Fibroblast of the aortic adventitia (primary cell): ENCODE results near the gene CP. TPM values are rescaled to one million over a fixed set of nuclear protein-coding genes. Genes with fewer than 3 reads are reported as not detected.

Source experiments
- DNase-seq: peaks from one replicate; pipeline ENCODE4 v3.0.0-alpha.2; 2010; ENCODE audit warnings: low read depth
- H3K4me3 ChIP-seq: 2 replicates; pipeline ENCODE4 v1.5.1; 2011; ENCODE audit warnings: low read depth, mild to moderate bottlenecking, control low read depth, low read length, moderate library complexity
- total RNA-seq: library from RNA; depleted of rRNA; stranded (reverse); fragments of >200 nt; gene quantifications from 2 replicates; pipeline ENCODE4 v1.2.3, GENCODE V29; 2012; ENCODE audit warnings: low replicate concordance
- TF ChIP-seq, protein P1 (sequence below): IDR thresholded peaks from 2 replicates; pipeline ENCODE4 v1.5.1; 2011; ENCODE audit warnings: mild to moderate bottlenecking, low read length, control low read depth, inconsistent platforms; ENCODE audit not compliant: insufficient read depth

Gene CP
- total RNA-seq, 1 donor = 1.2 TPM

DNA sequence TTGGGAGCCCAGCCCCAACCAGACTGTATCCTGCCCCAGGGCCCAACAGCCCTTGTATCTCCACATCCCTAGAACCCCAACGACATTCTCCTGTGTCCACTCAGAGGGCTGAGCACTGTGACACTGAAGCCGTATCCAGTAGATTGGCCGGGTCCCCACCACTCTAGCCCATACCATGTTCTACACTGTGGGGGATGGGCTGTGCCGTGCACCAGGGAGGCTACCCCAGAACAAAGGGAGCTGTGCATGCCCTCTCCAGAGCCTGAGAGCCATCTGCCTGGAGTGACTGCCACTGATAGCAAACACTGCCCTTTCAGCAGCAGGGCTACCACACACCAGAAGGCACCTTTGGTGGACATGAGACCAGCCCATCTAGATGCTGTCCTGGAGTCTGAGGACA is 37.1 kb upstream of the CP start:
- no peak overlapping the region for H3K4me3 ChIP-seq
- DNase-seq = no peak
- TF ChIP-seq, protein P1, sequence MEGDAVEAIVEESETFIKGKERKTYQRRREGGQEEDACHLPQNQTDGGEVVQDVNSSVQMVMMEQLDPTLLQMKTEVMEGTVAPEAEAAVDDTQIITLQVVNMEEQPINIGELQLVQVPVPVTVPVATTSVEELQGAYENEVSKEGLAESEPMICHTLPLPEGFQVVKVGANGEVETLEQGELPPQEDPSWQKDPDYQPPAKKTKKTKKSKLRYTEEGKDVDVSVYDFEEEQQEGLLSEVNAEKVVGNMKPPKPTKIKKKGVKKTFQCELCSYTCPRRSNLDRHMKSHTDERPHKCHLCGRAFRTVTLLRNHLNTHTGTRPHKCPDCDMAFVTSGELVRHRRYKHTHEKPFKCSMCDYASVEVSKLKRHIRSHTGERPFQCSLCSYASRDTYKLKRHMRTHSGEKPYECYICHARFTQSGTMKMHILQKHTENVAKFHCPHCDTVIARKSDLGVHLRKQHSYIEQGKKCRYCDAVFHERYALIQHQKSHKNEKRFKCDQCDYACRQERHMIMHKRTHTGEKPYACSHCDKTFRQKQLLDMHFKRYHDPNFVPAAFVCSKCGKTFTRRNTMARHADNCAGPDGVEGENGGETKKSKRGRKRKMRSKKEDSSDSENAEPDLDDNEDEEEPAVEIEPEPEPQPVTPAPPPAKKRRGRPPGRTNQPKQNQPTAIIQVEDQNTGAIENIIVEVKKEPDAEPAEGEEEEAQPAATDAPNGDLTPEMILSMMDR = no peak

DNA sequence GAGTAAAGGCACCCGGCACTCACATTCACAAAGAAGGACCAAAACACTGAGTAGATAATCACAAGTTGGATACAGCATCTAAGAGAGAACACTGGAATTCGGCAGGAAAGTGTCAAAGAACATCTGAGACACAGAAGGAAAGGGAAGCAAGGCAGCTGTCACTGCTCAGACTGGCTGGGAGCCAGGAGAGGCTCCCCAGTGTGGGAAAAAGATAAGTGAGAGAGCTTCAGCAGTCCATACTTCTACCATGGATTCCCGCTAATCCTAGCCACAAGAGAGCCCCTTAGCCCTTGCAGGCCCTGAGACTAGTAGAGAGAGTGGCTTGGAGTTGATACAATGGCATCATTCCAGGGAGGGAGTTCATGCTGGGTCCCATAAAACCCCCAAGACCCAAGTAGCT is 36.7 kb upstream of the CP start:
- no peak overlapping the region for H3K4me3 ChIP-seq
- TF ChIP-seq, protein P1 = no peak
- no peak for DNase-seq

DNA sequence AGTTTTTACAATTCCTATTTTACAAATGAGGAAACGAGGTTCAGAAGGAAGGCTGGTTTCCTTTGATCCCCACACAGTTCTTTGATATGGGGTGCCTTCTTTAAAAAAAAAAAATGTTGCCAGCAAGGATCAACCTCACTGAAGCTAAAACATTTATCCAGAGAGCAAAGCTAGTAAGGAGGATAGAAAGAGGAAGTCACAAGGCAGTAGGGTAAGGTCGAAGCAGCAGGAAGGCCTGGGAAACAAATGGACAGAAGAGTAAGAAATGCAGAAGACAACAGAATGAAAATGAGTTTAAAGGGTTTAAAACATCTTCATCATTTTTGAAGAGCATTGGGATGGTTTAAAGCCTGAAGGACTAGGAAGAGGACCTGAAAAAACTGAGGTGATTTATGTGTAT is 30.6 kb upstream of the CP start:
- no peak overlapping the region for H3K4me3 ChIP-seq
- TF ChIP-seq, protein P1 = no peak
- no peak for DNase-seq

DNA sequence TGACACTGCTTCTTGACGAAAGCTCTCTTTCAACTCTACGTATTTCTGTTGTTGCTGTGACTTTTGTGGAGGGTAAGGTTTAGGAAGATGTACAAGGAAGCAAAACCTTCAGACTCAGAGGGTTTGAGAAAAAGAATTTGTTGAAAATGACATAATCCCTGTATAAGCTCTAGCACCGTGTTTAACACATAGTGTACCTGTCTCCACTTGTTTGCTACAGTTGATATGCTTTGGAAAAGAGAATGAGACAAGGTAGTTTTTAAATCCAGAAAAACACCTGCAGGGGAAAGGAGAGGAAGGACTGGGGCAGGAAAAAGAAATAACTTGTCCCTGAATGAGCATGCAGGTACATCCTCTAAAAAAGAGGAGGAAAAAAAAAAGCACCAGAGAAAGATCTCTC is 29.6 kb upstream of the CP start:
- no peak overlapping the region for H3K4me3 ChIP-seq
- TF ChIP-seq, protein P1 = no peak
- no peak for DNase-seq

- TF ChIP-seq, protein P1 = no peak
- no peak overlapping the region for H3K4me3 ChIP-seq
- DNase-seq = no peak
These were observed 26.5 kb upstream of the CP start for GRCh38 chr3:149247929-149248691.

GRCh38 chr3:149247008-149247710 is 25.5 kb upstream of the CP start:
- TF ChIP-seq, protein P1 = no peak
- DNase-seq = peak; percentile 61
- no peak overlapping the region for H3K4me3 ChIP-seq
